ENCODE results near the gene RNF167. TPM values are rescaled to one million over a fixed set of nuclear protein-coding genes. Genes with fewer than 3 reads are reported as not detected.

Gene RNF167
- polyA plus RNA-seq, 1 donor from 2014 or later = 64.1 TPM

DNA sequence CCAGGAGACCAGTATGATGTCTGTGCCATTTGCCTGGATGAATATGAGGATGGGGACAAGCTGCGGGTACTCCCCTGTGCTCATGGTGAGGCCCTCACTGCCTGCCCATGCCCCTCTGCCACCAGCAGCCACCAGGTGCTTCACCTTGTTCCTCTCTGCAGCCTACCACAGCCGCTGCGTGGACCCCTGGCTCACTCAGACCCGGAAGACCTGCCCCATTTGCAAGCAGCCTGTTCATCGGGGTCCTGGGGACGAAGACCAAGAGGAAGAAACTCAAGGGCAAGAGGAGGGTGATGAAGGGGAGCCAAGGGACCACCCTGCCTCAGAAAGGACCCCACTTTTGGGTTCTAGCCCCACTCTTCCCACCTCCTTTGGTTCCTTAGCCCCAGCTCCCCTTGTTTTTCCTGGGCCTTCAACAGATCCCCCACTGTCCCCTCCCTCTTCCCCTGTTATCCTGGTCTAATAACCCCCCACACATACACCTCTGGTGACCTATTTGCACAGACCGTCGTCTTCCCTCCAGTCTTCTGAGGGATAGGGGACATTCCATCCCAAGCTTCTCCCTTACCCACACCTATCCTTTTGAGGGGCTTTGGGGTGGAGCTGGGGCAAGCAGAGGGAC, 4.6 kb downstream of the RNF167 start:
- H3K79me2 ChIP-seq (replicated peaks; ENCODE audit: insufficient read depth, low read length) = peaks cover 16% of the 10 kb centered on the region
- H4K20me1 ChIP-seq (ENCODE audit: insufficient read depth) = no peaks in the 10 kb centered on the region
- H3K27ac ChIP-seq (ENCODE audit: low read length) = no peak overlapping the region
- H3K27me3 ChIP-seq (ENCODE audit: insufficient read depth, low read depth, low read length) = peaks cover 2% of the 10 kb centered on the region
- no peak overlapping the region for H3K9ac ChIP-seq (ENCODE audit: low read length)
- H3F3A ChIP-seq (ENCODE audit: insufficient read depth, low read length, poor library complexity, severe bottlenecking) = no peaks in the 10 kb centered on the region
- no peak for TF ChIP-seq TAF1 (IDR thresholded peaks at IDR 0.05; ENCODE audit: low read depth)
- TF ChIP-seq, protein P1, sequence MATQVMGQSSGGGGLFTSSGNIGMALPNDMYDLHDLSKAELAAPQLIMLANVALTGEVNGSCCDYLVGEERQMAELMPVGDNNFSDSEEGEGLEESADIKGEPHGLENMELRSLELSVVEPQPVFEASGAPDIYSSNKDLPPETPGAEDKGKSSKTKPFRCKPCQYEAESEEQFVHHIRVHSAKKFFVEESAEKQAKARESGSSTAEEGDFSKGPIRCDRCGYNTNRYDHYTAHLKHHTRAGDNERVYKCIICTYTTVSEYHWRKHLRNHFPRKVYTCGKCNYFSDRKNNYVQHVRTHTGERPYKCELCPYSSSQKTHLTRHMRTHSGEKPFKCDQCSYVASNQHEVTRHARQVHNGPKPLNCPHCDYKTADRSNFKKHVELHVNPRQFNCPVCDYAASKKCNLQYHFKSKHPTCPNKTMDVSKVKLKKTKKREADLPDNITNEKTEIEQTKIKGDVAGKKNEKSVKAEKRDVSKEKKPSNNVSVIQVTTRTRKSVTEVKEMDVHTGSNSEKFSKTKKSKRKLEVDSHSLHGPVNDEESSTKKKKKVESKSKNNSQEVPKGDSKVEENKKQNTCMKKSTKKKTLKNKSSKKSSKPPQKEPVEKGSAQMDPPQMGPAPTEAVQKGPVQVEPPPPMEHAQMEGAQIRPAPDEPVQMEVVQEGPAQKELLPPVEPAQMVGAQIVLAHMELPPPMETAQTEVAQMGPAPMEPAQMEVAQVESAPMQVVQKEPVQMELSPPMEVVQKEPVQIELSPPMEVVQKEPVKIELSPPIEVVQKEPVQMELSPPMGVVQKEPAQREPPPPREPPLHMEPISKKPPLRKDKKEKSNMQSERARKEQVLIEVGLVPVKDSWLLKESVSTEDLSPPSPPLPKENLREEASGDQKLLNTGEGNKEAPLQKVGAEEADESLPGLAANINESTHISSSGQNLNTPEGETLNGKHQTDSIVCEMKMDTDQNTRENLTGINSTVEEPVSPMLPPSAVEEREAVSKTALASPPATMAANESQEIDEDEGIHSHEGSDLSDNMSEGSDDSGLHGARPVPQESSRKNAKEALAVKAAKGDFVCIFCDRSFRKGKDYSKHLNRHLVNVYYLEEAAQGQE (IDR thresholded peaks at IDR 0.05; ENCODE audit: borderline replicate concordance) = no peak
- TF ChIP-seq SMC3 (conservative IDR thresholded peaks at IDR 0.05; ENCODE audit: poor library complexity) = no peak
- TF ChIP-seq POLR2AphosphoS5 (IDR thresholded peaks at IDR 0.05) = no peak
- no peak for TF ChIP-seq EZH2 (IDR thresholded peaks at IDR 0.05; ENCODE audit: borderline replicate concordance, insufficient read depth, low read length, poor library complexity, severe bottlenecking)
- TF ChIP-seq CTCF (IDR thresholded peaks at IDR 0.05; ENCODE audit: poor library complexity, severe bottlenecking) = no peak
- TF ChIP-seq MXI1 (conservative IDR thresholded peaks at IDR 0.05; ENCODE audit: poor library complexity, severe bottlenecking) = no peak
- no peak for TF ChIP-seq RAD21 (conservative IDR thresholded peaks at IDR 0.05)
- TF ChIP-seq EP300 (conservative IDR thresholded peaks at IDR 0.05; ENCODE audit: poor library complexity, severe bottlenecking) = no peak
- no peaks in the 10 kb centered on the region for H3K9me2 ChIP-seq (ENCODE audit: insufficient read depth, low read length)
- no peaks in the 10 kb centered on the region for H3K9me3 ChIP-seq (ENCODE audit: low read length)
- no peak overlapping the region for H3K4me3 ChIP-seq (ENCODE audit: low read length)
- no peak overlapping the region for H3K4me2 ChIP-seq (ENCODE audit: low read length)
- H2AFZ ChIP-seq (ENCODE audit: low read depth, low read length) = no peak overlapping the region
- no peaks in the 10 kb centered on the region for H3K36me3 ChIP-seq (ENCODE audit: insufficient read depth, low read length)

GRCh38 chr17:4945176-4945943, 5.3 kb downstream of the RNF167 start:
- Histone ChIP-seq H3K9me3 (ENCODE audit: low read length) (no peaks in the 10 kb centered on the region), H2AFZ (ENCODE audit: low read depth, low read length) (no peak overlapping the region), H3K27ac (ENCODE audit: low read length) (no peak overlapping the region), H3K36me3 (ENCODE audit: insufficient read depth, low read length) (no peaks in the 10 kb centered on the region), H3K27me3 (ENCODE audit: insufficient read depth, low read depth, low read length) (peaks cover 3% of the 10 kb centered on the region), H3F3A (ENCODE audit: insufficient read depth, low read length, poor library complexity, severe bottlenecking) (no peaks in the 10 kb centered on the region), H3K9ac (ENCODE audit: low read length) (no peak overlapping the region), H4K20me1 (ENCODE audit: insufficient read depth) (no peaks in the 10 kb centered on the region), H3K9me2 (ENCODE audit: insufficient read depth, low read length) (no peaks in the 10 kb centered on the region), H3K79me2 (replicated peaks; ENCODE audit: insufficient read depth, low read length) (peaks cover 16% of the 10 kb centered on the region), H3K4me2 (ENCODE audit: low read length) (no peak overlapping the region), H3K4me3 (ENCODE audit: low read length) (no peak overlapping the region)
- TF ChIP-seq EZH2 (IDR thresholded peaks at IDR 0.05; ENCODE audit: borderline replicate concordance, insufficient read depth, low read length, poor library complexity, severe bottlenecking) (no peak), CTCF (IDR thresholded peaks at IDR 0.05; ENCODE audit: poor library complexity, severe bottlenecking) (no peak), SMC3 (conservative IDR thresholded peaks at IDR 0.05; ENCODE audit: poor library complexity) (no peak), EP300 (conservative IDR thresholded peaks at IDR 0.05; ENCODE audit: poor library complexity, severe bottlenecking) (no peak), POLR2AphosphoS5 (IDR thresholded peaks at IDR 0.05) (no peak)
